GM21529 (cell line): ENCODE data around the gene PYGL.
"Not testable (repeated sequence)": the region's sequence is repeated elsewhere in the genome, so short reads cannot be mapped to it uniquely, and the experiment has no call there.

ENCODE experiments used
- ATAC-seq: cut with Tn5 transposase; IDR thresholded peaks from one replicate; pipeline ENCODE4 v1.9.1; 2021; ENCODE audit not compliant: unreplicated experiment

PYGL gene

GRCh38 chr14:50943943-50944646 is at the start of gene PYGL:
TSS of gene PYGL (minus strand) at chr14:50944483. CDS start at chr14:50944403, 80 bp downstream.
- ATAC-seq, result peak; percentile 82

- ATAC-seq, result no peak
Measured at GRCh38 chr14:50985859-50986331, 41.6 kb upstream of the PYGL start.

- no peak for ATAC-seq
Measured at GRCh38 chr14:50985124-50985858, 41.0 kb upstream of the PYGL start.

GRCh38 chr14:50984036-50984710 is 39.9 kb upstream of the PYGL start:
- ATAC-seq, result no peak

- ATAC-seq, result no peak
Measured at GRCh38 chr14:50979941-50980850, 35.9 kb upstream of the PYGL start.

- ATAC-seq, result peak; percentile 91
Measured at GRCh38 chr14:50978888-50979287, 34.6 kb upstream of the PYGL start.

- ATAC-seq, result no peak
Measured at GRCh38 chr14:50978529-50978871, 34.2 kb upstream of the PYGL start.

- ATAC-seq, result peak; percentile 47
Measured at GRCh38 chr14:50977863-50978528, 33.7 kb upstream of the PYGL start.

- ATAC-seq, result no peak
Measured at GRCh38 chr14:50974118-50974517, 29.8 kb upstream of the PYGL start.

- no peak for ATAC-seq
Measured at GRCh38 chr14:50972734-50973133, 28.5 kb upstream of the PYGL start.

GRCh38 chr14:50970886-50971781 is 26.9 kb upstream of the PYGL start:
- ATAC-seq, result no peak

GRCh38 chr14:50967790-50968189 is 23.5 kb upstream of the PYGL start:
- no peak for ATAC-seq

- ATAC-seq, result no peak
Measured at GRCh38 chr14:50967103-50967502, 22.8 kb upstream of the PYGL start.

GRCh38 chr14:50964683-50965390 is 20.6 kb upstream of the PYGL start:
- no peak for ATAC-seq

- no peak for ATAC-seq
Measured at GRCh38 chr14:50963919-50964318, 19.6 kb upstream of the PYGL start.

GRCh38 chr14:50961605-50962221 is 17.4 kb upstream of the PYGL start:
- no peak for ATAC-seq

- no peak for ATAC-seq
Measured at GRCh38 chr14:50957296-50957695, 13.0 kb upstream of the PYGL start.

GRCh38 chr14:50956421-50956820 is 12.1 kb upstream of the PYGL start:
- ATAC-seq, result not testable (repeated sequence)
